ENCODE measurements around the gene SETD6. TPM values are rescaled to one million over a fixed set of nuclear protein-coding genes. Genes with fewer than 3 reads are reported as not detected.

The SETD6 gene
- total RNA-seq, 5 donors from 2014 or later (not counting 1 experiment from before 2014, with no cell fraction given): 29.6 to 44.2 (median 35.1) TPM

DNA sequence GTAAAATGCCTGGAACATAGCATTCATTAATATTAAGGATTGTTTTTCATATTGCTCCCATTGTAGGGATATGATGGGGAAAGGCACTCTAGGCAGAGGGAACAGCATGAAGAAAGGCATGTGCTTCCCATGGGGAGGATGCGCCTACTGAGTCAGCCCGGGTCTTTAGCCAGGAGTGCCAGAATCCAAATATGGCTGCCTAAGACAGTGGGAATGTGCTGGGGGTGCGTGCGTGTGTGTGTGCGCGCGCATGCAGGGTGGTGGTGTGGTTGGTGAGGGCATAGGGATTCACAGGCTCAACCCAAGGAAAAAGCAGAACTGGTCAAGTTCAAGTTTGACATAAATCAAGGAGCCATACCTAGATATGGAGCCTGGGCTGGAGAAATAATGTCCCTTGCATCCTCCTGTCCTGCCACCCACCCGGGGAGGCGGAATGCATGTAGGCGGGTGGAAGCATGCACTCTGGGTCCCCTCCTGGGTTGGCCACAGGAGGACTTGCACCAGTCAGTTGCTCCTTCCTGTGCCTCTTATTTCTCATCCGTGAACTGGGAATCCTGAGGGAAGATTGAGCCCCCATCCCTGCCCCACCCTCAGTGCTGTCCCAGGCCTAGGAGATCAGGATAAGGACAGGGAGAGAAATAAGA, 34.0 kb upstream of the SETD6 start:
- H3K36me3 ChIP-seq (ENCODE audit: control insufficient read depth in 2 of 2, extremely low read depth in 1 of 2, insufficient read depth in 1 of 2, low read length in 1 of 2): no peaks in the 10 kb centered on the region
- WGBS (ENCODE audit: insufficient coverage): 90% methylated on average over 10 of the region's 11 CpGs
- no peaks in the 10 kb centered on the region for H3K9me3 Mint-ChIP-seq
- H3K36me3 Mint-ChIP-seq: no peaks in the 10 kb centered on the region
- H3K27ac ChIP-seq (ENCODE audit: low read length): no peak overlapping the region
- H3K4me1 Mint-ChIP-seq: no peaks in the 10 kb centered on the region
- no peak for ATAC-seq (replicated peaks in 1 of 4)
- no peaks in the 10 kb centered on the region for H3K4me1 ChIP-seq (ENCODE audit: control insufficient read depth in 1 of 2, extremely low read depth in 1 of 2, insufficient read depth in 2 of 2, low read length in 2 of 2)
- no peak overlapping the region for H3K27ac Mint-ChIP-seq
- CTCF ChIA-PET: no interaction called here
- H3K9me3 ChIP-seq: no peaks in the 10 kb centered on the region
- peaks cover 0 to 22% of the 10 kb centered on the region in 2 experiments for H3K27me3 ChIP-seq (replicated peaks in 1 of 2; ENCODE audit: control insufficient read depth in 2 of 2, extremely low read depth in 1 of 2, insufficient read depth in 2 of 2, low read length in 1 of 2)
- peaks cover 4 to 8% of the 10 kb centered on the region in 2 donors for H3K27me3 Mint-ChIP-seq
- H3K4me3 ChIP-seq (ENCODE audit: control insufficient read depth in 1 of 2, extremely low read depth in 1 of 2, low read length in 1 of 2): no peak overlapping the region
- no peak for DNase-seq
- no peak overlapping the region for H3K4me3 Mint-ChIP-seq
- POLR2A ChIA-PET: no interaction called here

DNA sequence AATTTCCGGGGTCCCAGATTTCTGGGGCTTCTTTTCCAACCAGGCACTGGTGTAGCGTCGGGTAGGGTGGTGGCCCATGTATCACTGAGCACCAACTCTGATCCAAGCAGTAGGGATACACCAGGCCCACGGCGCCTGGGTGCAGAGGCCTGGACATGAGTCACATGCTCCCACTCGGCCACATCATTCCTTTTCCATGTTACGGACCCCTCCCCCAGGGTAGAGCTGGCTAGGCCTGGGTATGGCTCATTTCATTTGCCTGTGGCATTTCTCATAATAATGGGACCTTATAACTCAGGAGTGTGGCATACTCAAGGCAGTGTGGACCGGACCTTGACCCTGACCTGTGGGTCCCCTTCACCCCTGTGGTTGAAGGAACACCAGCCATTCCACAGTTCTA, 33.4 kb upstream of the SETD6 start:
- POLR2A ChIA-PET: no interaction called here
- CTCF ChIA-PET: no interaction called here
- DNase-seq (no peak), ATAC-seq (replicated peaks in 1 of 4) (no peak)
- Mint-ChIP-seq H3K4me3 (no peak overlapping the region), H3K27ac (no peak overlapping the region), H3K4me1 (no peaks in the 10 kb centered on the region), H3K27me3 (peaks cover 4 to 10% of the 10 kb centered on the region in 2 donors), H3K9me3 (no peaks in the 10 kb centered on the region), H3K36me3 (no peaks in the 10 kb centered on the region)
- Histone ChIP-seq H3K36me3 (ENCODE audit: control insufficient read depth in 2 of 2, extremely low read depth in 1 of 2, insufficient read depth in 1 of 2, low read length in 1 of 2) (no peaks in the 10 kb centered on the region), H3K9me3 (no peaks in the 10 kb centered on the region), H3K4me3 (ENCODE audit: control insufficient read depth in 1 of 2, extremely low read depth in 1 of 2, low read length in 1 of 2) (no peak overlapping the region), H3K4me1 (ENCODE audit: control insufficient read depth in 1 of 2, extremely low read depth in 1 of 2, insufficient read depth in 2 of 2, low read length in 2 of 2) (no peaks in the 10 kb centered on the region), H3K27me3 (replicated peaks in 1 of 2; ENCODE audit: control insufficient read depth in 2 of 2, extremely low read depth in 1 of 2, insufficient read depth in 2 of 2, low read length in 1 of 2) (peaks cover 0 to 26% of the 10 kb centered on the region in 2 experiments), H3K27ac (ENCODE audit: low read length) (no peak overlapping the region)
- 84% methylated on average over 3 of the region's 8 CpGs for WGBS (ENCODE audit: insufficient coverage)

DNA sequence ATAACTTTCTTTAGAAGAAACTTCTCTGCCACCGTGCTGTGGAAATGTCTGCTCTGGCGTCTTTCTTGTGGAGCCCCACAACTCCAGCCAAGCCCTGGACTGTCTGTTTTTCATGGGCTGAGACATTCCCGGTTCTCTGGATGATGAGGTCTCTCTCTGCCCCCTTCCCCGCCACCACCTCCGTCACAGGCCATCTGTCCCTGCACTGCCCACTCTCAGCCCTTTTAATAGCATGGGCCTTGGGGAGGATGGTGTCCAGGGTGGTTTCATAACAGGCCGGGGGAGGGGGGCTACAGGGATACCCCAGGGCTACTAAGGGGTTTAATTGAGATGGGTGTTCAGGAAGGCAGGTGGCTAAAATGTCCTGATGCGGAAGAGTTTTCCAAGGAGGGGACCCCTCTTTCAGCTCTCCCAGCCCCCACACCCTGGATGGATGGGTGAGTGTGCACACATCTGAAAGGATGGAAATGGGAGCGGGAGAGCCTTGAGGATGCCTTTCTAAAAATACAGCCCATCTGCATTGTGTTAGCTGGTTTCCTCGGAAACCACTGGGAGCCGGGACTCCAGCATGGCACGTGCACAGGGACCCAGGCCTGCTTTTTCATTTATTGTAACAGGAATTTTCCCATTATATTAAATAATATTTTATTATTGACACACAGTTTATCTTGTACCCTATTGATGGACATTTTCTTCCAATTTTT, 30.0 kb upstream of the SETD6 start:
- ChIA-PET POLR2A (interaction anchor here in 1 of 2 donors (0.7 kb wide), 1 partner anchor 148 kb away, joined by 3 read pairs; no protein-coding TSS in a partner anchor), CTCF (interaction anchor here (0.7 to 1.5 kb wide), 5 partner anchors 14 to 156 kb away, joined by 3 to 7 read pairs (median 4); no protein-coding TSS in a partner anchor)
- H3K27me3 Mint-ChIP-seq: peaks cover 4 to 8% of the 10 kb centered on the region in 2 donors
- H3K4me3 Mint-ChIP-seq: no peak overlapping the region
- Histone ChIP-seq H3K9me3 (no peaks in the 10 kb centered on the region), H3K36me3 (ENCODE audit: control insufficient read depth in 2 of 2, extremely low read depth in 1 of 2, insufficient read depth in 1 of 2, low read length in 1 of 2) (no peaks in the 10 kb centered on the region), H3K27me3 (replicated peaks in 1 of 2; ENCODE audit: control insufficient read depth in 2 of 2, extremely low read depth in 1 of 2, insufficient read depth in 2 of 2, low read length in 1 of 2) (peaks cover 0 to 39% of the 10 kb centered on the region in 2 experiments), H3K4me1 (ENCODE audit: control insufficient read depth in 1 of 2, extremely low read depth in 1 of 2, insufficient read depth in 2 of 2, low read length in 2 of 2) (peaks cover 0 to 7% of the 10 kb centered on the region in 2 experiments), H3K4me3 (ENCODE audit: control insufficient read depth in 1 of 2, extremely low read depth in 1 of 2, low read length in 1 of 2) (no peak overlapping the region), H3K27ac (ENCODE audit: low read length) (no peak overlapping the region)
- H3K4me1 Mint-ChIP-seq: peaks cover 0 to 3% (median 0%) of the 10 kb centered on the region in 3 donors
- no peaks in the 10 kb centered on the region for H3K36me3 Mint-ChIP-seq
- H3K9me3 Mint-ChIP-seq: no peaks in the 10 kb centered on the region
- 25% methylated on average over 2 of the region's 11 CpGs for WGBS (ENCODE audit: insufficient coverage)
- DNase-seq (no peak), ATAC-seq (replicated peaks in 1 of 4) (no peak)
- H3K27ac Mint-ChIP-seq: no peak overlapping the region

DNA sequence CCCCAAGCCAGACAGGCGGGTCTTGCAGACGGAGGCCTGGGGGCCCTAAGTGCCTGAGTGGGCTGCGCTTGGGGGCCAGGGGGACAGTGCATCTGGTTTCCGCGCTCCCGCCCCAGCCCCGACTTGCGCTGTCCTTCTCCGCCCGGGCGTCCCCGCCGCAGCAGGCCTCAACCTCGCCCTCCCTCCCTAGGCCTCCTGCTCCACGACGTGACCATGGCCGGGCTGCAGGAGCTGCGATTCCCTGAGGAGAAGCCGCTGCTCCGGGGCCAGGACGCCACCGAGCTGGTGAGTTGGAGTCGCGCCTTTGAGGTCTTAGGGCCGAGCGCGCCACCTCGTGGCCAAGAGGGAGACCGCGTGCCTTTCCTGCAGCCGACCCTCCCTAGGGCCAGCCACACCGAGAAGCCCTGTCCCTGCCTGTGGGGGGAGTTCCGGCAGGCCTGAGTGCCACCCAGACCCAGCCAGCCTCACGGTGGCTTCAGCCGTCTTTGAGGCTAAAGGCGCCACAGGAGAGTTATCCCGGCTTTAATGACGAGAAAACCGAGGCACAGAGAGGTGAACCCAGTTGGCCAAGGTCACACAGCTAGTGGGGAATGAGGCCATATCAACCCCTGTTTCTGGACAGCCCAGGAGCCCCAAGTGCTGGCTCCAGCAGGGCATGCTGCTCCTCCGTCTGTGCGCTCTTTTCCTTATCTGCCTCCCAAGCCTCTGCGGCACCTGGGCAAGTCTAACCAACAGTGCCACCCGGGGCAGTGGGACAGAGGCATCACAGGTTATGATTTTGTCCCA, 27.6 kb upstream of the SETD6 start:
- 17% methylated on average over 43 of the region's 43 CpGs for WGBS (ENCODE audit: insufficient coverage)

DNA sequence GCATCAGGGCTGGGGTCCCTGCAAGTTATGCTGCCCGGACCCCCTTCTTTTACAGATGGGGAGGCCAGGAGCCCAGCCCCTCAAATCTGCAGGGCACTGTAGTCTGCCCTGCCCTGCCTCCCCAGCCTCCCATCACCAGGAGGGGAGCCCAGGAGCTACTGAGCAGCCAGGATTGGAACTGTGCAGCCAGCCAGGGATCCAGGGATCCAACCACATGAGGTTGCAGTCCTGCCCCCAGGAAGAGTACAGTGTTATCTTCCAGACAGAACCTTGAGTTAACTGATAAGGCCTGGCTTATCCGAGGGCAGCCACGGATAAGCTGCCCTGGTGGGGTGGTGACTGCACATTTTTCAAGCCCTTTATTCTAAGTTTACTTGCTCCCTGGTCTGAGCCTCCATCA, 26.8 kb upstream of the SETD6 start:
- Histone ChIP-seq H3K4me3 (ENCODE audit: control insufficient read depth in 1 of 2, extremely low read depth in 1 of 2, low read length in 1 of 2) (no peak overlapping the region), H3K27me3 (replicated peaks in 1 of 2; ENCODE audit: control insufficient read depth in 2 of 2, extremely low read depth in 1 of 2, insufficient read depth in 2 of 2, low read length in 1 of 2) (peaks cover 0 to 30% of the 10 kb centered on the region in 2 experiments), H3K4me1 (ENCODE audit: control insufficient read depth in 1 of 2, extremely low read depth in 1 of 2, insufficient read depth in 2 of 2, low read length in 2 of 2) (peaks cover 0 to 7% of the 10 kb centered on the region in 2 experiments), H3K36me3 (ENCODE audit: control insufficient read depth in 2 of 2, extremely low read depth in 1 of 2, insufficient read depth in 1 of 2, low read length in 1 of 2) (no peaks in the 10 kb centered on the region), H3K27ac (ENCODE audit: low read length) (no peak overlapping the region), H3K9me3 (no peaks in the 10 kb centered on the region)
- no peaks in the 10 kb centered on the region for H3K9me3 Mint-ChIP-seq
- 13% methylated on average over 1 of the region's 3 CpGs for WGBS (ENCODE audit: insufficient coverage)
- peaks cover 1 to 5% of the 10 kb centered on the region in 2 donors for H3K27me3 Mint-ChIP-seq
- H3K36me3 Mint-ChIP-seq: no peaks in the 10 kb centered on the region
- H3K27ac Mint-ChIP-seq: no peak overlapping the region
- ChIA-PET POLR2A (no interaction called here), CTCF (interaction anchor here (1.3 to 3.0 kb wide), 3 partner anchors 152 to 159 kb away, joined by 5 to 47 read pairs (median 5); no protein-coding TSS in a partner anchor)
- H3K4me3 Mint-ChIP-seq: no peak overlapping the region
- DNase-seq: no peak
- peaks cover 0 to 3% (median 0%) of the 10 kb centered on the region in 3 donors for H3K4me1 Mint-ChIP-seq
- ATAC-seq (replicated peaks in 1 of 4): no peak

More for the DNA sequence above, 27.6 kb upstream of the SETD6 start:
- H3K27ac ChIP-seq (ENCODE audit: low read length): no peak overlapping the region
- Mint-ChIP-seq H3K4me1 (peaks cover 0 to 3% (median 0%) of the 10 kb centered on the region in 3 donors), H3K27me3 (peaks cover 4 to 6% of the 10 kb centered on the region in 2 donors), H3K9me3 (no peaks in the 10 kb centered on the region), H3K27ac (no peak overlapping the region), H3K4me3 (peak overlapping the region in 1 of 3 donors; percentile 16), H3K36me3 (no peaks in the 10 kb centered on the region)
- peak; percentile 14 to 84 (median 63) for DNase-seq
- ChIA-PET CTCF (interaction anchor here (0.6 to 3.0 kb wide), 11 partner anchors 18 to 463 kb away, joined by 3 to 47 read pairs (median 5); no protein-coding TSS in a partner anchor), POLR2A (no interaction called here)
- no peak overlapping the region for H3K4me3 ChIP-seq (ENCODE audit: control insufficient read depth in 1 of 2, extremely low read depth in 1 of 2, low read length in 1 of 2)
- H3K36me3 ChIP-seq (ENCODE audit: control insufficient read depth in 2 of 2, extremely low read depth in 1 of 2, insufficient read depth in 1 of 2, low read length in 1 of 2): no peaks in the 10 kb centered on the region
- ATAC-seq (replicated peaks in 1 of 4): peak; percentile 79 to 83 (median 82)
- H3K27me3 ChIP-seq (replicated peaks in 1 of 2; ENCODE audit: control insufficient read depth in 2 of 2, extremely low read depth in 1 of 2, insufficient read depth in 2 of 2, low read length in 1 of 2): peaks cover 0 to 27% of the 10 kb centered on the region in 2 experiments
- no peaks in the 10 kb centered on the region for H3K9me3 ChIP-seq
- H3K4me1 ChIP-seq (ENCODE audit: control insufficient read depth in 1 of 2, extremely low read depth in 1 of 2, insufficient read depth in 2 of 2, low read length in 2 of 2): peaks cover 0 to 7% of the 10 kb centered on the region in 2 experiments

DNA sequence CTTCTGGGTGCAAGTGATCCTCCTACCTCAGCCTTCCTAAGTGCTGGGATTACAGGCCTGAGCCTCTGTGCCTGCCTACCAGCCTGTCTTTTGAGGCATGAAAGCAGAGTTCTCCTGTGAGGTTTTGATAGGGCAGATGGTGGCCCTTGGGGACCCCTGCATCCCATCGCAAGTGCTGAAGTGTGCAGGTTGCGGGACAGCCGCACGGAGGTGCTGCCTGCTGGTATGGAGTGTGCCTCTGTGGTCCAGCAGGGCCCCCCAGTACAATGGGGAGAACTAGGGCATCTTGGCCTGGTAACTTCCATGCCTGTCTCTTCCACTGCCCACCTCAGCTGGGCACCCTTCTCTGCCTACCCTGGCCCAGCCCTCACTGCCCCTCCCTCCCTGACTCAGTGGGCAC, 25.3 kb upstream of the SETD6 start:
- no peak overlapping the region for H3K4me3 ChIP-seq (ENCODE audit: control insufficient read depth in 1 of 2, extremely low read depth in 1 of 2, low read length in 1 of 2)
- H3K36me3 ChIP-seq (ENCODE audit: control insufficient read depth in 2 of 2, extremely low read depth in 1 of 2, insufficient read depth in 1 of 2, low read length in 1 of 2): no peaks in the 10 kb centered on the region
- H3K27ac ChIP-seq (ENCODE audit: low read length): no peak overlapping the region
- POLR2A ChIA-PET: no interaction called here
- peaks cover 0 to 7% of the 10 kb centered on the region in 2 experiments for H3K4me1 ChIP-seq (ENCODE audit: control insufficient read depth in 1 of 2, extremely low read depth in 1 of 2, insufficient read depth in 2 of 2, low read length in 2 of 2)
- Mint-ChIP-seq H3K36me3 (no peaks in the 10 kb centered on the region), H3K9me3 (no peaks in the 10 kb centered on the region), H3K4me3 (no peak overlapping the region), H3K27ac (no peak overlapping the region), H3K27me3 (peaks cover 0 to 4% of the 10 kb centered on the region in 2 donors), H3K4me1 (peaks cover 0 to 4% (median 2%) of the 10 kb centered on the region in 3 donors)
- peaks cover 0 to 35% of the 10 kb centered on the region in 2 experiments for H3K27me3 ChIP-seq (replicated peaks in 1 of 2; ENCODE audit: control insufficient read depth in 2 of 2, extremely low read depth in 1 of 2, insufficient read depth in 2 of 2, low read length in 1 of 2)
- H3K9me3 ChIP-seq: no peaks in the 10 kb centered on the region
- no peak for ATAC-seq (replicated peaks in 1 of 4)
- 95% methylated on average over 4 of the region's 4 CpGs for WGBS (ENCODE audit: insufficient coverage)
- no peak for DNase-seq
- CTCF ChIA-PET: interaction anchor here in 1 of 2 donors (1.5 to 3.0 kb wide), 2 partner anchors 153 to 154 kb away, joined by 4 to 47 read pairs; no protein-coding TSS in a partner anchor

Measured in T-cell (primary cell).